Ishikawa (cell line): ENCODE measurements around the gene POLDIP2.

Experiments used
- CEBPB ChIP-seq: IDR thresholded peaks from 2 replicates; pipeline ENCODE4 v1.6.1; 2012
- CREB1 ChIP-seq: IDR thresholded peaks from 2 replicates; pipeline ENCODE4 v1.6.1; 2012; ENCODE audit warnings: low read depth
- EP300 ChIP-seq: IDR thresholded peaks from 2 replicates; pipeline ENCODE4 v1.6.1; 2012; ENCODE audit warnings: borderline replicate concordance
- FOXM1 ChIP-seq: IDR thresholded peaks from 2 replicates; pipeline ENCODE4 v1.6.1; 2012; ENCODE audit warnings: low read depth, borderline replicate concordance
- NFIC ChIP-seq: IDR thresholded peaks from 2 replicates; pipeline ENCODE4 v1.6.1; 2012
- RAD21 ChIP-seq: IDR thresholded peaks from 2 replicates; pipeline ENCODE4 v1.6.1; 2012; ENCODE audit warnings: low read depth
- TCF12 ChIP-seq: IDR thresholded peaks from 2 replicates; pipeline ENCODE4 v1.6.1; 2012; ENCODE audit warnings: low read depth
- YY1 ChIP-seq: IDR thresholded peaks from 2 replicates; pipeline ENCODE4 v1.6.1; 2012; ENCODE audit warnings: low read depth
- ZBTB7A ChIP-seq: IDR thresholded peaks from 2 replicates; pipeline ENCODE4 v1.6.1; 2012; ENCODE audit warnings: low read depth
- TF ChIP-seq, protein P1 (sequence below): IDR thresholded peaks from 2 replicates; pipeline ENCODE4 v1.6.1; 2012; ENCODE audit warnings: low read depth, mild to moderate bottlenecking
- TF ChIP-seq, protein P2 (sequence below): IDR thresholded peaks from 2 replicates; pipeline ENCODE4 v1.6.1; 2012

DNA sequence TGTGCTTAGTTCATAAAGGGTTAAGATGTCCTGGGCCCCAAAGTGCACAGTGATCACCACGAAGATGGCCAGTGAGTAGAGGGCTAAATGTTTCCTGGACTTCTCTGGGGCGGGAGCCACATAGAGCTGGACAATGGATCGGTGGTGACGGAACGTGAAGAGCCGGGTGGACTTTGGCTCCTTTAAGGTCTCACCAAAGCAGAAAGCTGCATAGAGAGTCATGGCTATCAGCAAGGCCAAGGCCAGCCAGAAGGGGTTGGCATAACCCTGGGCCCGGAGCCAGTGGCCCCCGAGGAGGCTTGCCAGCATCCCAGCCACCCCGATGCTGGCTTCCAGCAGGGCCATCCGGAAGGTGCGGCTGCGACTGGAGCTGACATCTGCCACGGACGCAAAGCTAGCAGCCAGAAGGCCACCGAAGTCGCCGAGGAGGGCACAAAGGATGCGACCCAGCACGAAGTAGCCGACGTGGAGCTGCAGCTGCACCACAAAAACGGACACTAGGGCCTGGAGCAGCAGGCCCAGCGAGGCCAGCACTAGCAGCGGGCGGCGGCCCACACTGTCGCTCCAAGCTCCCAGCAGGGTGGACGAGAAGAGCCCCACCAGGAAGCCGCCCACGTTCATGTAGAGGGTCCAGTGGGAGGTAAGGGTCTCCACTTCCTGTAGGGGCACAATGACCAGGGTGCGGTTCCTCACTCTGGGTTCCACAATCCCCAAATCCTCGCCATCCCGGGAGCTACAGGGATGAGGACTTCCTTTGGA is 47.7 kb upstream of the POLDIP2 start:
- TF ChIP-seq ZBTB7A (no peak), EP300 (no peak), CEBPB (no peak), TCF12 (no peak), RAD21 (no peak), CREB1 (no peak), YY1 (no peak), NFIC (no peak), FOXM1 (no peak)
- TF ChIP-seq, protein P1, sequence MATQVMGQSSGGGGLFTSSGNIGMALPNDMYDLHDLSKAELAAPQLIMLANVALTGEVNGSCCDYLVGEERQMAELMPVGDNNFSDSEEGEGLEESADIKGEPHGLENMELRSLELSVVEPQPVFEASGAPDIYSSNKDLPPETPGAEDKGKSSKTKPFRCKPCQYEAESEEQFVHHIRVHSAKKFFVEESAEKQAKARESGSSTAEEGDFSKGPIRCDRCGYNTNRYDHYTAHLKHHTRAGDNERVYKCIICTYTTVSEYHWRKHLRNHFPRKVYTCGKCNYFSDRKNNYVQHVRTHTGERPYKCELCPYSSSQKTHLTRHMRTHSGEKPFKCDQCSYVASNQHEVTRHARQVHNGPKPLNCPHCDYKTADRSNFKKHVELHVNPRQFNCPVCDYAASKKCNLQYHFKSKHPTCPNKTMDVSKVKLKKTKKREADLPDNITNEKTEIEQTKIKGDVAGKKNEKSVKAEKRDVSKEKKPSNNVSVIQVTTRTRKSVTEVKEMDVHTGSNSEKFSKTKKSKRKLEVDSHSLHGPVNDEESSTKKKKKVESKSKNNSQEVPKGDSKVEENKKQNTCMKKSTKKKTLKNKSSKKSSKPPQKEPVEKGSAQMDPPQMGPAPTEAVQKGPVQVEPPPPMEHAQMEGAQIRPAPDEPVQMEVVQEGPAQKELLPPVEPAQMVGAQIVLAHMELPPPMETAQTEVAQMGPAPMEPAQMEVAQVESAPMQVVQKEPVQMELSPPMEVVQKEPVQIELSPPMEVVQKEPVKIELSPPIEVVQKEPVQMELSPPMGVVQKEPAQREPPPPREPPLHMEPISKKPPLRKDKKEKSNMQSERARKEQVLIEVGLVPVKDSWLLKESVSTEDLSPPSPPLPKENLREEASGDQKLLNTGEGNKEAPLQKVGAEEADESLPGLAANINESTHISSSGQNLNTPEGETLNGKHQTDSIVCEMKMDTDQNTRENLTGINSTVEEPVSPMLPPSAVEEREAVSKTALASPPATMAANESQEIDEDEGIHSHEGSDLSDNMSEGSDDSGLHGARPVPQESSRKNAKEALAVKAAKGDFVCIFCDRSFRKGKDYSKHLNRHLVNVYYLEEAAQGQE = no peak
- TF ChIP-seq, protein P2, sequence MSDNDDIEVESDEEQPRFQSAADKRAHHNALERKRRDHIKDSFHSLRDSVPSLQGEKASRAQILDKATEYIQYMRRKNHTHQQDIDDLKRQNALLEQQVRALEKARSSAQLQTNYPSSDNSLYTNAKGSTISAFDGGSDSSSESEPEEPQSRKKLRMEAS = no peak
